GM18517 (cell line): ENCODE measurements around the gene PFAS.

ENCODE experiments used
- ATAC-seq: cut with Tn5 transposase; IDR thresholded peaks from one replicate; pipeline ENCODE4 v1.9.1; 2021; ENCODE audit warnings: mild to moderate bottlenecking, moderate library complexity; ENCODE audit not compliant: unreplicated experiment

Gene PFAS

DNA sequence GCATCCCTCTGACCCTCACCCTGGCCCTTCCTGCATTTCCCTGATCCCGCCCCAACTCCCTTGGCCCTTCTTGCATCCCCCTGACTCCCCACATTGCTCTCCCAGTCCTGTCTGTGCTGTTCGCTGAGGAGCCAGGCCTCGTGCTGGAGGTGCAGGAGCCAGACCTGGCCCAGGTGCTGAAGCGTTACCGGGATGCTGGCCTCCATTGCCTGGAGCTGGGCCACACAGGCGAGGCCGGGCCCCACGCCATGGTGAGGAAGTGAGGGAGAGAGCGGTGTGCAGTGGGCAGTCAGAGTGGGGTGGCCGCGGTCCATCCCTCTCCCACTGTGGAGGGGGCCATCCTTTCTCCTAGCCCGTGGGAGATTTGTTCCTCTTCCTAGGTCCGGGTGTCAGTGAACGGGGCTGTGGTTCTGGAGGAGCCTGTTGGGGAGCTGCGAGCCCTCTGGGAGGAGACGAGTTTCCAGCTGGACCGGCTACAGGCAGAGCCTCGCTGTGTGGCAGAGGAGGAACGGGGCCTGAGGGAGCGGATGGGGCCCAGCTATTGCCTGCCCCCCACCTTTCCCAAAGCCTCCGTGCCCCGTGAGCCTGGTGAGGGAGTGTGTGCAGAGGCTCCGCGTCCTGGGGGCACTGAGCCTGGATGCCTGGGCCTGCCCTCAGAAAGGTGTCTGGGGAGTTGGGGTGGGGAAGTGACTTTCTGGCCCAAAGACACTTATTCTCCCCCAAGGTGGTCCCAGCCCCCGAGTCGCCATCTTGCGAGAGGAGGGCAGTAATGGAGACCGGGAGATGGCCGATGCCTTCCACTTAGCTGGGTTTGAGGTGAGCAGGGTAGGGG is 17.8 kb downstream of the PFAS start:
- ATAC-seq: no peak

GRCh38 chr17:8267480-8268147 is 18.5 kb downstream of the PFAS start:
- no peak for ATAC-seq

GRCh38 chr17:8268550-8269298 is 19.6 kb downstream of the PFAS start:
- ATAC-seq: no peak

GRCh38 chr17:8272421-8272820 is 23.3 kb downstream of the PFAS start:
- ATAC-seq: no peak

DNA sequence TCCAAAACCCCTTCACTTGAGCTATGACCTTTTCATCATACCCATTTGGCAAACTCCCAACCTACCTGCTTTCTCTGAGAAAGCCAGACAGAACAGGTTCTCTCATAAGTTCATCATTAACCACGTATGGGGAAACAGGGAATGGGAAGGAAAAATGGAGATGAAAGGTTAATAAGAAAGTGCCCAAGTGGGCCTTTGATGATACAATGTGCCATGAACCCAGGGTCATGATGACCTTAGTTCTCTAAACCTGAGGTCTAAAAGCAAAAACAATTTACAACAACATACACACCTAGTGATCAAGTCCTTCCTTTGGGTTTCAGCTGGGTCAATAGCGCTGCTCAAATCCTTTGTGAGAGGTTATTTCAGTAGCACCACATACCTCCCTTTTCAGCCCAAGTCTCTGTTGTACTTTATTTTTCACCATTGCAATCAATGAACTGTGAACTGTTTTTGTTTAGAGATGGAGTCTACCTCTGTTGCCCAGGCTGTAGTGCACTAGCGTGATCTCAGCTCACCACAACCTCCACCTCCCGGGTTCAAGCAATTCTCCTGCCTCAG is 24.9 kb downstream of the PFAS start:
- ATAC-seq: no peak

- ATAC-seq: no peak
Measured at GRCh38 chr17:8274816-8275215, 25.7 kb downstream of the PFAS start.

DNA sequence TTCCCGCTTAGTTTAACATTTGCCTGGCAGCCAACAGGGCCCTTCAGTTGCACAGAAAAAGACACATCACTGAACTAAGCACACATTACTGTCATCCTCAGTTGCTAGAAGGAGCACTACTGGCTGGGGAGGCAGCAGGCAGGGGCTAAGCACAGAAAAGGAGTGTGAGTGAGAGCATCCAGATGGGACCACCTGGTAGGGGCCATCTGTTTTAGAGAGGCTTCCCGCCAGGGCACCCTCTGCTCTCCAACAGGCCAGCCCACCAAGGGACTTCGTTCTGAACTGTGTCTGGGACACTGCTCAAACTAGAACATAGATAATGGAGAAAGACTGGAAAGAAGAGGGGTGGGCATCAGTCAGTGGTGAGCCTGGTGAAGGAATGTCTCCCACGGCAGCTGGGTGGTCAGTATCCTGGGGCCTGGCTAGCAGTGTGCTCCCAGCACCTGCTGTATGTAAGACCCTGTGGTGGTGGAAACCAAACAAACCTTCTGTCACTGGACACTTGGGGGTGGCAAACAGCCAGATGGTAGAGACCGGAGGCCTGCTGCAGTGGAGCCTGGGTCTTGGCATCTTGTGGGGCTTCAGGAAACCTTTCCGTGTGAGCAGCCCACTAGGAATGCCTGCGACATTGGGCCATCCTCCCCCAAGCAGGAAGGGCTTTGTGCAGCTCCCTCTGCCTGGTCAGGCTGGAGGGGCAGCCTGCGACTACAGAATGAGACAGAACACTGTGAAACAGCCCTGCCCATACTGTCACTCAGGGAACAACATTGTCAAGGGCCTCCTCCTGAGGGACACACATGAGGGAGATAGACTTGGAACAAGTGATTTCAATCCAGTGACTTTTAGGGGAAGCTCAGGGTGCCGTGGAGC is 26.6 kb downstream of the PFAS start:
- ATAC-seq: no peak

DNA sequence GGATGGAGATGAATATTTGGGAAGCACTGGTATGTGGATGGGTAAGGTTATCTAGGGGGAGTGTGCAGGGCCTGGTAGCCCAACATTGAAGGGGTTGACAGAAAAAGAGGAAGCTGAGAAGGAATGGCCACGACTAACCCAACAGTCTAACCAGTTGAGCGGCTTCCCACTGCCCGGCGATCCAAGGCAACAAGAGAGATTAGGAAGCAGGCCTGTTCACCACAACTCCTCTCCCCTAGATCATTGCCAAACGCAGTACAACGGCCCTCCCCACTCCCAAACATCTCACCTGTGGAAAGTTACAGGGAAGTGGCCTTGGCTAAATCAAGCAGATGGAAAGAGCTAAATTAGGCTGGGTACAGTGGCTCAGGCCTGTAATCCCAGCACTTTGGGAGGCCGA is 28.2 kb downstream of the PFAS start:
- ATAC-seq: no peak

DNA sequence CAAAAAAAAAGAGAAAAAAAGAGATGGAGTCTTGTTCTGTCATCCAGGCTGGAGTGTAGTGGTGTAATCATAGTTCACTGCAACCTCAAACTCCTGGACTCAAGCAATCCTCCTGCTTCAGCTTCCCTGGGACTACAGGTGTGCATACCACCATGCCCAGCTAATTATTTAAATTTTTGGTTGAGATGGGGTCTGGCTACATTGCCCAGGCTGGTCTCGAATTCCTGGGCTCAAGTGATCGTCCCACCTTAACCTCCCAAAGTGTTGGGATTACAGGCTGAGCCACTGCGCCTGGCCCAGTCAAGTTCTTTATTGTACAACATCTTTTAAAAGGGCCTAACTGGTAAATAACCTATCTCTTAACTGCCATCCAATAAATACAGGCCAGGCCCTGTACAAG is 33.3 kb downstream of the PFAS start:
- ATAC-seq: no peak

DNA sequence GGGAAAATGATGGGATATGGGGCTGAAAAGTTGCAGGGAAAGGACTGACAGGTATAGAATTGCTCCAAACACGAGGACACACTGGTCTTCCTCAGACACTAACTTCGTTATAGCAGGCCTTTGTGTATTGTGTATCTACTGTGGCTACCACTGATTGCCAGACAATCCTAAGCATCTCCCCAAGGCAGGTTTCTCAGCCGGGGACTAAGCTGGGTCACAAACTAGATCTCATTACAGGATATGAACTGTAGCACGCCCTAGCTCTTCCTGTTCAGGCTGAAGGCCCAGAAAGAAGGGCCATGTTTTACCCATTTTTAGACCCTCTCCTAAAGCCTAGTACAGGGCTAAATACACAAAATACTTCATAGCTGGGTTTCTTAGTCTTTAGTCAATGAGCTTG is 34.3 kb downstream of the PFAS start:
- no peak for ATAC-seq

DNA sequence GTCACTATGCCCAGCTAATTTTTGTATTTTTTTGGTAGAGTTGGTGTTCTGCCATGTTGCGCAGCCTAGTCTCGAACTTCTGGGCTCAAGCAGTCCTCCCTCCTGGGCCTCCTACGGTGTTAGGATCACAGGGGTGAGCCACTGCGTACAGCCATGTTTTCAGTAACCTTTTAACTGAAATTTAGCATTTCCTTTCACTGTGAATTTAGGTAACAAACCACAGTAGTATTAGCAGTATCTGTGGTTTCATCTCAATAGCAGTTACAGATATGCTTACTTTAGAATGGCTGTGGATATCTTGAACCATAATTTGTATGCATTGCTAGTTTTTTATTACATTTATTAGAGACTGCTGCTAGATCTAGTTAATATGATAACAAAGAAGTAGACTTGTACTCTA is 35.0 kb downstream of the PFAS start:
- ATAC-seq: no peak

DNA sequence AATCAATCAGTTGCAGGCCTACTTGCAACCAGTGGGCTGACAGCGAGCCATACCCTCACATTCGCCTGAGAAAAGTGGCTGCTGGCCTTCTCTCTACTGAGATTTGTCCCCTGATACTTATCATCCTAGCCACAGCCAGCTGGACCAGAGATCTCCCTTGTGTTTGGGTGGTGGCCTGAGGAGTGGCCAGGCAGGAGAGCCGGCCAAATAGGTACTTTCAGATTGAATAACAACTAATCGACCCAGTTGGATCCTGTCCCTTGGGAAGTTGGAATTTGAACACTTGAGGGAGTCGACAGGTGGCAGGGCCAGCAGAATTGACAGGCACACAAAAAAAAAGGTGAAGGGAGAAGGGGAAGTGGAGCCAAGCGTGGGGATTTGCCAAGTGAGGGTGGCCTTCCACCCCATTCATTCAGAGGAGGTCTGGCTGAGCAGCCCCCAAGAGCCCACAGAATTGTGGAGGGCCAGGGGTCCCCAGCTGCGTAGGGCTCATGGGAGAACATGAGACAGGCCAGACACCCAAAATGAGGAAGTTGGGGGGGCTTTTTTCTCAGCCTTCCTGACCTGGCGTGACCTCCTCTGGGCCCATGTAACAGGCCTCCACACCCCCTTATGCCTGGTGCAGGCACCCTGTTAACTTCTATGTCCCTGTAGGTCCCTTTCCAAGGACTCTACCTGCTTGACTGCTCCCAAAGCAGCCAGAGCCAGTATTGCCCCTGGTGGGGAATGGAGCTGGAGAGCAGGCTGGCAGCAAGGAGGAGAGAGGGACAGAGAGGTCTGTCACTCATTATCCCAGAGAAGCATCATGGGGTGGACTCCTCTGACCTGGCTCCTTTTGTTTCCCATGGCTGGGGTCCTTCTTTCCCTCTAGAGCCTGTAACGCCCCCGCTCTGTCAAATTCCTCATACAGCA is 36.4 kb downstream of the PFAS start:
- no peak for ATAC-seq

DNA sequence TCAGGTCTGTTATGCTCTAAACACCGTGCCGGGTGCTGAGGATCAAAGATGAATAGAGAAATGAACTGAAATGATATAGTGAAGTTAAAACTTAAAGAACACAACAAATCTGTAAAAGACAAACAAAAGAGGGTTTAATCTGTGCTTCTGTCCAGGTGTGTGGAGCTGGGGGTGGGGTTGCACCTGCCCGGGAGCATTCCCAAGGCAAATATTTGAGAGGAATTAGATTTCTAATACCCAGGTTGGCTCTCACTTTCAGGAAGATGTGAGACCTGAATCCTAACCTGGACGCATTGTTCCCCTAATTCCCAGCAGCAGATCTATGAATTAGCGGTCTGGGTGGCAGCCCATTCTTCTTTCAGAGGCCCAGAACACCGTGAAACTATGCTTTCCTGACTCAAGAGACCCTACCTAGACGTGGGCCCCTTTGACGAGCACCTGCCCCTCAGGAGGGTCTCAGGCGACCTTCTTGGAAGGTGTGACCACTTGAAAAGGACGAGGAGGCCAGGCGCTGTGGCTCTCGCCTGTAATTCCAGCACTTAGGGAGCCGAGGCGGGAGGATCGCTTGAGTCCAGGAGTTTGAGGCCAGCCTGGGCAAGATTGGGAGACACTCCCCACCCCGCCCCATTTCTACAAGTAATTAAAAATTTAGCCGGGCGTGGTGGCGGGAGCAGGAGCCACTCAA is 38.7 kb downstream of the PFAS start:
- ATAC-seq: no peak

DNA sequence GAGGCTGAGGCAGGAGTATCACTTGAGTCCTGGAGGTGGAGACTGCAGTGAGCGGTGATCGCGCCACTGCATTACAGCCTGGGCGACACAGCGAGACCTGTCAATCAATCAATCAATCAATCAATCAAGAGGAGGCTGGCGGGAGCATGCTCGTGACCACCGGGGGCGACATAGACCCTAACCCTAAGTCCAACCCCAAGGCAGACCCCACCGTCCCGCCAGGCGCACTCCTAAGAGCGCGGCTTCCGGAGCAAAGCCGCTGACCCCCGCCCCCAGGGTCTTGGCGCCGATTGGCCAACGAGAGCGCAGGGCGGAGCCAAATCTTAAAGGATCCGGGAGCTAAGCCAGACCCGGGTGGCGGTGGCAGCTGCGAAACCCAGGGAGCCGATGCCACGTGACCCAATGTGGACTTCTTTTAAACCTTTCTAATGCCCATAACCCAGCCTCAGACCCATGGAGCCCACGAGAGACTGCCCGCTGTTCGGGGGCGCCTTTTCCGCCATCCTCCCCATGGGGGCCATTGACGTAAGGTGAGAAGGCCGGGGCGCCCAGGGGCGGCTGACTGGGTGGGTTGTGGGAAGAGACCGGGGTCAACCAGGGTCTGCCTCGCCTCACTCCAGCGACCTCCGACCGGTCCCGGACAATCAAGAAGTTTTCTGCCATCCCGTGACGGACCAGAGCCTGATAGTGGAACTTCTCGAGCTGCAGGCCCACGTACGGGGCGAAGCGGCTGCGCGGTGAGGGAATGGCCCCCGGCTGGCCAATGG is 39.4 kb downstream of the PFAS start, which contains the start of gene RANGRF:
Gene RANGRF (plus strand): TSS at position 335 of the 767 bp plus-strand sequence. CDS start 119 bp downstream, at position 454.
- peak; percentile 73 for ATAC-seq

GRCh38 chr17:8289103-8289397 is 40.0 kb downstream of the PFAS start:
- ATAC-seq: no peak

- ATAC-seq: no peak
Measured at GRCh38 chr17:8290043-8290442, 41.0 kb downstream of the PFAS start.

GRCh38 chr17:8292639-8293395 is 43.7 kb downstream of the PFAS start:
- no peak for ATAC-seq
